HepG2 (cell line): ENCODE data around the gene PIF1. TPM values are rescaled to one million over a fixed set of nuclear protein-coding genes. Genes with fewer than 3 reads are reported as not detected.

ENCODE experiments used
- ATAC-seq: fragments of 200-7000 bp; cut with Tn5 transposase; 3 replicates; pipeline ENCODE4 v1.9.1; 2020; ENCODE audit warnings: mild to moderate bottlenecking, moderate library complexity
- BruUV-seq: library from RNA; stranded (reverse); fragments of 400-500 nt; replicated peaks from 2 replicates; lab custom pipeline; 2021; lab: Mats Ljungman, UMichigan
- CTCF ChIA-PET: fragments of 300-600 bp; formaldehyde crosslinking; extraction: SDS; loops from one replicate; lab custom pipeline; 2021; ENCODE audit warnings: low total read pairs, inconsistent platforms, low intra/inter-chr PET ratio; lab: Yijun Ruan, JAX
- POLR2A ChIA-PET: fragments of 350-600 bp; sonication (Branson Sonifier 250); formaldehyde crosslinking; loops from one replicate; lab custom pipeline; 2020; ENCODE audit warnings: antibody characterized with exemption, inconsistent platforms; lab: Yijun Ruan, JAX
- DNase-seq: peaks from one replicate; pipeline ENCODE4 v3.0.0-alpha.2; 2015; ENCODE audit warnings: low spot score
- FAIRE-seq: peaks from 3 replicates; lab custom pipeline; 2011; peaks lifted over from hg19 to GRCh38; lab: Jason Lieb, UNC
- H2AFZ ChIP-seq: one replicate; pipeline ENCODE4 v1.6.1; 2011; ENCODE audit warnings: low read length, inconsistent platforms
- H3K27ac ChIP-seq: fragments of 300-600 bp; 3 replicates; pipeline ENCODE4 v1.8.0; 2011; ENCODE audit warnings: mixed run types, mild to moderate bottlenecking, mixed read lengths, low read length, inconsistent platforms; ENCODE audit not compliant: insufficient read depth; ENCODE audit errors: extremely low read length
- H3K27me3 ChIP-seq, 2 experiments: fragments of 200-600 bp in 1 of 2; 2 replicates in 1 of 2; 3 replicates in 1 of 2; pipeline versions ENCODE4 v1.6.0 to v1.8.0; 2011; ENCODE audit warnings: low read length in 2 of 2, mild to moderate bottlenecking in 2 of 2, moderate library complexity in 2 of 2, inconsistent platforms in 1 of 2; ENCODE audit not compliant: insufficient read depth in 2 of 2, control insufficient read depth in 1 of 2
- H3K36me3 ChIP-seq, 2 experiments: fragments of 200-600 bp in 1 of 2; replicated peaks in 1 of 2; 2 replicates in 1 of 2; 3 replicates in 1 of 2; pipeline versions ENCODE4 v1.5.1 to v1.8.0; 2011; ENCODE audit warnings: low read length in 2 of 2, inconsistent platforms in 1 of 2; ENCODE audit not compliant: insufficient read depth in 2 of 2, control insufficient read depth in 1 of 2
- H3K4me1 ChIP-seq: 2 replicates; pipeline ENCODE4 v1.5.1; 2012; ENCODE audit warnings: low read length, inconsistent platforms; ENCODE audit not compliant: insufficient read depth
- H3K4me2 ChIP-seq: 2 replicates; pipeline ENCODE4 v1.6.0; 2011; ENCODE audit warnings: low read depth, low read length, inconsistent platforms
- H3K4me3 ChIP-seq, 3 experiments: fragments of 200-600 bp in 1 of 3; sonication (generic), shearing (Covaris generic) in 1 of 3; replicated peaks in 1 of 3; 2 replicates each; pipeline ENCODE4 v1.5.1; 2011 to 2016; ENCODE audit warnings: low read length in 3 of 3, inconsistent platforms in 2 of 3, low read depth in 2 of 3, mild to moderate bottlenecking in 2 of 3, control low read depth in 1 of 3, mixed read lengths in 1 of 3; ENCODE audit not compliant: insufficient read depth in 1 of 3
- H3K79me2 ChIP-seq: one replicate; pipeline ENCODE4 v1.6.1; 2011; ENCODE audit warnings: low read length, inconsistent platforms; ENCODE audit not compliant: insufficient read depth
- H3K9ac ChIP-seq: 2 replicates; pipeline ENCODE4 v1.6.0; 2011; ENCODE audit warnings: mild to moderate bottlenecking, low read depth, low read length, inconsistent platforms; ENCODE audit not compliant: insufficient read depth
- H3K9me3 ChIP-seq: 2 replicates; pipeline ENCODE4 v1.5.1; 2012; ENCODE audit warnings: mild to moderate bottlenecking, low read length
- H4K20me1 ChIP-seq: 2 replicates; pipeline ENCODE4 v1.6.0; 2011; ENCODE audit warnings: inconsistent platforms, mild to moderate bottlenecking, low read length, moderate library complexity; ENCODE audit not compliant: insufficient read depth
- IKZF1 ChIP-seq: fragments of 450-650 bp; IDR thresholded peaks from 2 replicates; pipeline ENCODE4 v1.7.1; 2016
- TBX3 ChIP-seq: fragments of 450-650 bp; IDR thresholded peaks from 2 replicates; pipeline ENCODE4 v1.6.1; 2017; ENCODE audit warnings: antibody characterized with exemption, mild to moderate bottlenecking, inconsistent platforms, borderline replicate concordance
- ZBTB33 ChIP-seq: sonication (generic); formaldehyde crosslinking; IDR thresholded peaks from 2 replicates; pipeline ENCODE4 v1.4.0; 2020; ENCODE audit warnings: missing genetic modification reagents
- ZFAT ChIP-seq: sonication (generic); formaldehyde crosslinking; conservative IDR thresholded peaks from 2 replicates; pipeline ENCODE4 v1.8.1; 2023; ENCODE audit warnings: missing genetic modification reagents, inconsistent platforms
- ZNF205 ChIP-seq: IDR thresholded peaks from 2 replicates; pipeline ENCODE4 v1.6.1; 2018; ENCODE audit warnings: missing biosample characterization, missing genetic modification reagents
- ZNF430 ChIP-seq: sonication (generic); formaldehyde crosslinking; IDR thresholded peaks from 2 replicates; pipeline ENCODE4 v1.9.0; 2021; ENCODE audit warnings: mild to moderate bottlenecking, missing genetic modification reagents
- ZNF431 ChIP-seq: sonication (generic); formaldehyde crosslinking; IDR thresholded peaks from 2 replicates; pipeline ENCODE4 v1.9.0; 2022; ENCODE audit warnings: missing genetic modification reagents, low read depth, mild to moderate bottlenecking, borderline replicate concordance
- ZNF510 ChIP-seq: sonication (generic); formaldehyde crosslinking; IDR thresholded peaks from 2 replicates; pipeline ENCODE4 v1.4.0; 2020; ENCODE audit warnings: low read depth, mild to moderate bottlenecking, missing genetic modification reagents
- in situ Hi-C: cut with HindIII; loops from 2 replicates; pipeline ENCODE4 v1.10.0; 2017; ENCODE audit warnings: low pct_unique_long_range_greater_than_20kb; ENCODE audit not compliant: extremely low pct_ligation_motif_present
- intact Hi-C: fragments of 100-400 bp; cut with micrococcal nuclease; formaldehyde crosslinking; loops from one replicate; pipeline ENCODE4 v1.10.0; 2022; ENCODE audit not compliant: unreplicated experiment
- polyA plus RNA-seq, 8 experiments: library from polyadenylated mRNA; depleted of rRNA in 3 of 8; stranded (reverse) in 7 of 8; unstranded in 1 of 8; fragments of >200 nt; fragmentation: Illumina TruSeq in 4 of 8; extraction: Trizol in 4 of 8; gene quantifications; 2 replicates each; pipeline versions ENCODE4 v1.2.1 to v1.2.3, GENCODE V29; 2011 to 2016; ENCODE audit warnings: low read depth in 4 of 8, missing spikeins in 1 of 8, mixed read lengths in 1 of 8; ENCODE audit not compliant: insufficient read depth in 1 of 8
- total RNA-seq, 5 experiments: library from RNA; depleted of rRNA; stranded (reverse); fragments of >200 nt; fragmentation: Illumina TruSeq; extraction: Trizol; gene quantifications; 2 replicates each; pipeline ENCODE4 v1.2.3, GENCODE V29; 2016; ENCODE audit warnings: low read depth in 1 of 5
- TF ChIP-seq, protein P1 (sequence below): sonication (generic); formaldehyde crosslinking; IDR thresholded peaks from 2 replicates; pipeline ENCODE4 v1.5.1; 2020; ENCODE audit warnings: missing genetic modification reagents, mild to moderate bottlenecking, borderline replicate concordance
- TF ChIP-seq, protein P2 (sequence below): sonication (generic); formaldehyde crosslinking; IDR thresholded peaks from 2 replicates; pipeline ENCODE4 v1.5.1; 2020; ENCODE audit warnings: mild to moderate bottlenecking, missing genetic modification reagents, moderate library complexity

Gene PIF1
- total and polyA plus RNA-seq, 2 of the 13 experiments (the other 11 are each of a cell fraction or from before 2014, with no cell fraction given), result 18.5 to 19.7 TPM

- CTCF ChIA-PET, result no interaction called here
- TF ChIP-seq ZNF510 (CRISPR knock-in tag) (no peak), ZBTB33 (CRISPR knock-in tag) (no peak), ZFAT (CRISPR knock-in tag) (no peak), ZNF431 (CRISPR knock-in tag) (no peak), ZNF205 (no peak), IKZF1 (no peak), TBX3 (no peak), ZNF430 (CRISPR knock-in tag) (no peak)
- TF ChIP-seq, protein P1, sequence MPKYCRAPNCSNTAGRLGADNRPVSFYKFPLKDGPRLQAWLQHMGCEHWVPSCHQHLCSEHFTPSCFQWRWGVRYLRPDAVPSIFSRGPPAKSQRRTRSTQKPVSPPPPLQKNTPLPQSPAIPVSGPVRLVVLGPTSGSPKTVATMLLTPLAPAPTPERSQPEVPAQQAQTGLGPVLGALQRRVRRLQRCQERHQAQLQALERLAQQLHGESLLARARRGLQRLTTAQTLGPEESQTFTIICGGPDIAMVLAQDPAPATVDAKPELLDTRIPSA (CRISPR knock-in tag), result no peak
- TF ChIP-seq, protein P2, sequence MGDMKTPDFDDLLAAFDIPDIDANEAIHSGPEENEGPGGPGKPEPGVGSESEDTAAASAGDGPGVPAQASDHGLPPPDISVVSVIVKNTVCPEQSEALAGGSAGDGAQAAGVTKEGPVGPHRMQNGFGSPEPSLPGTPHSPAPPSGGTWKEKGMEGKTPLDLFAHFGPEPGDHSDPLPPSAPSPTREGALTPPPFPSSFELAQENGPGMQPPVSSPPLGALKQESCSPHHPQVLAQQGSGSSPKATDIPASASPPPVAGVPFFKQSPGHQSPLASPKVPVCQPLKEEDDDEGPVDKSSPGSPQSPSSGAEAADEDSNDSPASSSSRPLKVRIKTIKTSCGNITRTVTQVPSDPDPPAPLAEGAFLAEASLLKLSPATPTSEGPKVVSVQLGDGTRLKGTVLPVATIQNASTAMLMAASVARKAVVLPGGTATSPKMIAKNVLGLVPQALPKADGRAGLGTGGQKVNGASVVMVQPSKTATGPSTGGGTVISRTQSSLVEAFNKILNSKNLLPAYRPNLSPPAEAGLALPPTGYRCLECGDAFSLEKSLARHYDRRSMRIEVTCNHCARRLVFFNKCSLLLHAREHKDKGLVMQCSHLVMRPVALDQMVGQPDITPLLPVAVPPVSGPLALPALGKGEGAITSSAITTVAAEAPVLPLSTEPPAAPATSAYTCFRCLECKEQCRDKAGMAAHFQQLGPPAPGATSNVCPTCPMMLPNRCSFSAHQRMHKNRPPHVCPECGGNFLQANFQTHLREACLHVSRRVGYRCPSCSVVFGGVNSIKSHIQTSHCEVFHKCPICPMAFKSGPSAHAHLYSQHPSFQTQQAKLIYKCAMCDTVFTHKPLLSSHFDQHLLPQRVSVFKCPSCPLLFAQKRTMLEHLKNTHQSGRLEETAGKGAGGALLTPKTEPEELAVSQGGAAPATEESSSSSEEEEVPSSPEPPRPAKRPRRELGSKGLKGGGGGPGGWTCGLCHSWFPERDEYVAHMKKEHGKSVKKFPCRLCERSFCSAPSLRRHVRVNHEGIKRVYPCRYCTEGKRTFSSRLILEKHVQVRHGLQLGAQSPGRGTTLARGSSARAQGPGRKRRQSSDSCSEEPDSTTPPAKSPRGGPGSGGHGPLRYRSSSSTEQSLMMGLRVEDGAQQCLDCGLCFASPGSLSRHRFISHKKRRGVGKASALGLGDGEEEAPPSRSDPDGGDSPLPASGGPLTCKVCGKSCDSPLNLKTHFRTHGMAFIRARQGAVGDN (CRISPR knock-in tag), result no peak
- POLR2A ChIA-PET, result no interaction called here
Observed at GRCh38 chr15:64869501-64869900, 44.1 kb upstream of the PIF1 start.

More at GRCh38 chr15:64869501-64869900, 44.1 kb upstream of the PIF1 start:
- Histone ChIP-seq H3K36me3 (peaks cover 0 to 5% of the 10 kb centered on the region in 2 experiments; a peak in 1 of 5 replicates), H3K79me2 (no peaks in the 10 kb centered on the region), H3K4me2 (no peak overlapping the region), H3K4me3 (no peak overlapping the region), H3K4me1 (no peaks in the 10 kb centered on the region), H3K27me3 (no peaks in the 10 kb centered on the region), H4K20me1 (no peaks in the 10 kb centered on the region; the same call in 1 of the 2 replicates), H2AFZ (no peak overlapping the region), H3K9ac (no peak overlapping the region), H3K27ac (no peak overlapping the region), H3K9me3 (no peaks in the 10 kb centered on the region)
- ATAC-seq, result no peak
- intact Hi-C loops, result no loop called here
- in situ Hi-C loops, result no loop called here
- FAIRE-seq, result no peak
- DNase-seq, result no peak
- no TSS peak for BruUV-seq
